Astrocyte (in vitro differentiated cells and primary cell): ENCODE results near the gene HOXD11. TPM values are rescaled to one million over a fixed set of nuclear protein-coding genes. Genes with fewer than 3 reads are reported as not detected.

Source experiments
- DNase-seq: peaks from one replicate; pipeline ENCODE4 v3.0.0-alpha.2; 2010; ENCODE audit warnings: low read depth
- FAIRE-seq: peaks from 2 replicates; lab custom pipeline; 2011; peaks lifted over from hg19 to GRCh38; lab: Jason Lieb, UNC
- H2AFZ ChIP-seq: 2 replicates; pipeline ENCODE4 v1.6.0; 2012; ENCODE audit warnings: low read depth, low read length, inconsistent platforms
- H3K27ac ChIP-seq: 2 replicates; pipeline ENCODE4 v1.5.1; 2011; ENCODE audit warnings: low read depth, low read length, inconsistent platforms
- H3K27me3 ChIP-seq: 2 replicates; pipeline ENCODE4 v1.6.0; 2011; ENCODE audit warnings: low read length, inconsistent platforms; ENCODE audit not compliant: insufficient read depth
- H3K36me3 ChIP-seq: 2 replicates; pipeline ENCODE4 v1.5.1; 2011; ENCODE audit warnings: low read length, inconsistent platforms; ENCODE audit not compliant: insufficient read depth
- H3K4me1 ChIP-seq: 2 replicates; pipeline ENCODE4 v1.5.1; 2011; ENCODE audit warnings: low read length, inconsistent platforms; ENCODE audit not compliant: insufficient read depth
- H3K4me2 ChIP-seq: 2 replicates; pipeline ENCODE4 v1.6.0; 2012; ENCODE audit warnings: low read length, inconsistent platforms
- H3K4me3 ChIP-seq: 2 replicates; pipeline ENCODE4 v1.5.1; 2011; ENCODE audit warnings: low read depth, mild to moderate bottlenecking, low read length, inconsistent platforms; ENCODE audit not compliant: insufficient read depth
- H3K79me2 ChIP-seq: 2 replicates; pipeline ENCODE4 v1.6.0; 2012; ENCODE audit warnings: mild to moderate bottlenecking, low read length, inconsistent platforms; ENCODE audit not compliant: insufficient read depth
- H3K9ac ChIP-seq: 2 replicates; pipeline ENCODE4 v1.6.0; 2012; ENCODE audit warnings: mild to moderate bottlenecking, low read length, inconsistent platforms
- H3K9me3 ChIP-seq: 2 replicates; pipeline ENCODE4 v1.5.1; 2012; ENCODE audit warnings: low read depth, mild to moderate bottlenecking, low read length, inconsistent platforms; ENCODE audit not compliant: insufficient read depth
- H4K20me1 ChIP-seq: 2 replicates; pipeline ENCODE4 v1.6.0; 2012; ENCODE audit warnings: low read length, inconsistent platforms; ENCODE audit not compliant: insufficient read depth
- H3K27ac Mint-ChIP-seq: one replicate; pipeline ENCODE4 v1.8.0; 2021; ENCODE audit warnings: mild to moderate bottlenecking, mixed read lengths; ENCODE audit not compliant: unreplicated experiment
- H3K27me3 Mint-ChIP-seq: one replicate; pipeline ENCODE4 v1.8.0; 2021; ENCODE audit warnings: low read depth, mixed read lengths; ENCODE audit not compliant: unreplicated experiment
- H3K36me3 Mint-ChIP-seq: one replicate; pipeline ENCODE4 v1.8.0; 2021; ENCODE audit warnings: low read depth, mixed read lengths; ENCODE audit not compliant: unreplicated experiment
- H3K4me1 Mint-ChIP-seq: one replicate; pipeline ENCODE4 v1.8.0; 2021; ENCODE audit warnings: low read depth, mixed read lengths; ENCODE audit not compliant: unreplicated experiment
- H3K4me3 Mint-ChIP-seq: one replicate; pipeline ENCODE4 v1.8.0; 2021; ENCODE audit warnings: mild to moderate bottlenecking, moderate library complexity, mixed read lengths; ENCODE audit not compliant: unreplicated experiment
- H3K9me3 Mint-ChIP-seq: one replicate; pipeline ENCODE4 v1.8.0; 2021; ENCODE audit warnings: mild to moderate bottlenecking, mixed read lengths; ENCODE audit not compliant: unreplicated experiment
- EZH2 ChIP-seq: IDR thresholded peaks from 2 replicates; pipeline ENCODE4 v1.6.1; 2012; ENCODE audit warnings: mild to moderate bottlenecking, low read length, inconsistent platforms; ENCODE audit not compliant: insufficient read depth
- total RNA-seq: library from RNA; stranded (reverse); gene quantifications from 2 replicates; pipeline ENCODE4 v1.2.1, GENCODE V29; 2021
- TF ChIP-seq, protein P1 (sequence below): IDR thresholded peaks from 2 replicates; pipeline ENCODE4 v1.5.1; 2011; ENCODE audit warnings: low read depth, mild to moderate bottlenecking, inconsistent platforms, low read length, moderate library complexity; ENCODE audit not compliant: insufficient read depth

The HOXD11 gene
- total RNA-seq, 1 donor from 2014 or later, result not detected

DNA sequence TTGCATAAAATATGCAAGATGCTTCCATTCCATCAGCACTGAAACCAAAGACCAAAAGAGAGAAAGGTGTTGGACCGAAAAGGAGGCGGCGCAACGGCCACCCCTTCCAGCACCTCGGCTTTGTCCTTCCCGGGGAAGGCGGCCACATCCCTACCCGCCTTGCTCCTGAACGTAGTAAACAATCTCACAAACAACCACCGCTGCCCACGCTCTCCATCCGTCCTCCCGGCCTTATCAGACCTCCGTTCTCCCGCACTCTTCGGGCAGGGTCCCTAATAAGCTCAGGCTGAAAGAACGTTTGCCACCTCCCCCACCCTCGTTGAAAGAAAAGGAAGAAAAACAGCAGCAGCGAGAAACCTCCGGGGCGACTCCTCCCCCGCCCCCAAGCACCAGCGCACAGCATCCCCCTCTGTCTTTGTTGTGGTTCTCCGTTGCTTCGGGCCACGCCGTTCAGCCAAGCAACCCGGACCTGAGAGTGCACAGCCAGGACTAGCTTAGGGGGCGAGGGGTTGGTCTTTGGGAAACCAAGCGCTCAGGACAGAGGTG is 27.7 kb upstream of the HOXD11 start:
- DNase-seq, result no peak
- FAIRE-seq, result no peak
- Histone ChIP-seq H3K36me3 (no peaks in the 10 kb centered on the region), H3K9me3 (no peaks in the 10 kb centered on the region), H2AFZ (no peak overlapping the region), H3K4me3 (no peak overlapping the region), H3K27ac (no peak overlapping the region), H4K20me1 (peaks cover 12% of the 10 kb centered on the region), H3K79me2 (no peaks in the 10 kb centered on the region), H3K9ac (no peak overlapping the region), H3K27me3 (peaks cover 88% of the 10 kb centered on the region), H3K4me1 (peaks cover 3% of the 10 kb centered on the region), H3K4me2 (peak overlapping the region; percentile 43)
- Mint-ChIP-seq H3K9me3 (peaks cover 28% of the 10 kb centered on the region), H3K4me1 (peaks cover 5% of the 10 kb centered on the region), H3K36me3 (peaks cover 4% of the 10 kb centered on the region), H3K4me3 (peak overlapping the region; percentile 54), H3K27ac (peak overlapping the region; percentile 85), H3K27me3 (peaks cover 80% of the 10 kb centered on the region)
- TF ChIP-seq, protein P1, sequence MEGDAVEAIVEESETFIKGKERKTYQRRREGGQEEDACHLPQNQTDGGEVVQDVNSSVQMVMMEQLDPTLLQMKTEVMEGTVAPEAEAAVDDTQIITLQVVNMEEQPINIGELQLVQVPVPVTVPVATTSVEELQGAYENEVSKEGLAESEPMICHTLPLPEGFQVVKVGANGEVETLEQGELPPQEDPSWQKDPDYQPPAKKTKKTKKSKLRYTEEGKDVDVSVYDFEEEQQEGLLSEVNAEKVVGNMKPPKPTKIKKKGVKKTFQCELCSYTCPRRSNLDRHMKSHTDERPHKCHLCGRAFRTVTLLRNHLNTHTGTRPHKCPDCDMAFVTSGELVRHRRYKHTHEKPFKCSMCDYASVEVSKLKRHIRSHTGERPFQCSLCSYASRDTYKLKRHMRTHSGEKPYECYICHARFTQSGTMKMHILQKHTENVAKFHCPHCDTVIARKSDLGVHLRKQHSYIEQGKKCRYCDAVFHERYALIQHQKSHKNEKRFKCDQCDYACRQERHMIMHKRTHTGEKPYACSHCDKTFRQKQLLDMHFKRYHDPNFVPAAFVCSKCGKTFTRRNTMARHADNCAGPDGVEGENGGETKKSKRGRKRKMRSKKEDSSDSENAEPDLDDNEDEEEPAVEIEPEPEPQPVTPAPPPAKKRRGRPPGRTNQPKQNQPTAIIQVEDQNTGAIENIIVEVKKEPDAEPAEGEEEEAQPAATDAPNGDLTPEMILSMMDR, result no peak
- TF ChIP-seq EZH2, result peak; percentile 69

DNA sequence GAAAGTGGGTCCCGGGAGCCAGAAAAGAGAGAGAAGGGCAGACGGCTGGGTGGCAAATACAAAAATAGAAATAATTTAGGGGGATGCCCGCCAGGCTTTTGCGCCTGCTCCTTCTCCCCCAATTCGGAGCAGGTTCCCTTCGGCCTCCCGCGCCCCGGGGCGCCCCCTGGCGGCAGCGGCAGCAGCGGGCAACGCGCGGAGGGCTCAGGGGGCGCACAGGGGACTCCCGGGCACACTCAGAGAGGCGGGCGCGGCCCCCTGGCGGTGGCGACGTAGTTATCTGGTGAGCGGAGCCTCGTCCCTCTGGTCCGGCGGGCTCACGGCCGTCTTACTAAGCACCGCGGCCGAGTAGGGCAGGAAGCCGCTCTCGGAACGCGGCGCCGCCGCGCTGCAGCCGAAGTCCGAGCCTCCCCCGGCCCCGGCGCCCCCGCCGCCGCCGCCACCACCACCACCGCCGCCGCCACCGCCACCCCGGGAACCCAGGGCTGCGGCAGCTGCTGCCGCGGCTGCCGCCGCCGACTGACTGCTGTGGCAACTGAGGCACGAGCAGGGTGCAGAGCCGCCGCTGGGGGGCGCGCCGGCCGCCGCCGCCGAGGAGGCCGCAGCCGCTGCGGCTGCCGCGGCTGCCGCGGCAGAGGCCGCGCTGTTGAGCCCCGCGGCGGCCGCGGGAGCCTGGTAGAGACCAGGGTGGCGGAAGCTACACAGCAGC is 27.1 kb upstream of the HOXD11 start:
- H3K27me3 Mint-ChIP-seq, result peaks cover 80% of the 10 kb centered on the region
- H3K36me3 Mint-ChIP-seq, result peaks cover 4% of the 10 kb centered on the region
- peaks cover 18% of the 10 kb centered on the region for H4K20me1 ChIP-seq
- H3K4me3 ChIP-seq, result no peak overlapping the region
- peaks cover 5% of the 10 kb centered on the region for H3K4me1 Mint-ChIP-seq
- DNase-seq, result no peak
- peak overlapping the region; percentile 85 for H3K27ac Mint-ChIP-seq
- no peak overlapping the region for H3K4me3 Mint-ChIP-seq
- H2AFZ ChIP-seq, result peak overlapping the region; percentile 34
- TF ChIP-seq EZH2, result no peak
- TF ChIP-seq, protein P1, result peak; percentile 30
- FAIRE-seq, result no peak
- peak overlapping the region; percentile 44 for H3K4me2 ChIP-seq
- no peak overlapping the region for H3K27ac ChIP-seq
- peaks cover 88% of the 10 kb centered on the region for H3K27me3 ChIP-seq
- H3K9me3 Mint-ChIP-seq, result peaks cover 31% of the 10 kb centered on the region
- peaks cover 2% of the 10 kb centered on the region for H3K9me3 ChIP-seq
- no peaks in the 10 kb centered on the region for H3K36me3 ChIP-seq
- H3K4me1 ChIP-seq, result peaks cover 3% of the 10 kb centered on the region
- no peaks in the 10 kb centered on the region for H3K79me2 ChIP-seq
- no peak overlapping the region for H3K9ac ChIP-seq
